SU-DHL-6 (cell line): ENCODE results near the gene CLCN4.
A peak's percentile ranks its signal among the peaks of the same experiment; 100 is the strongest.

Experiments used
- CTCF ChIP-seq: fragments of 200-600 bp; sonication (generic); IDR thresholded peaks from one replicate; pipeline ENCODE4 v1.5.1; 2017; ENCODE audit warnings: antibody characterized with exemption, mild to moderate bottlenecking, low read length, moderate library complexity; ENCODE audit not compliant: insufficient read depth, poor library complexity, severe bottlenecking
- EZH2phosphoT487 ChIP-seq: fragments of 200-600 bp; sonication (generic), shearing (Covaris generic); conservative IDR thresholded peaks from 2 replicates; pipeline ENCODE4 v1.6.1; 2018; ENCODE audit warnings: mild to moderate bottlenecking, antibody characterized with exemption, low read length, moderate library complexity, mixed read lengths

GRCh38 chrX:10190367-10190766 is 33.6 kb downstream of the CLCN4 start:
- no peak for TF ChIP-seq EZH2phosphoT487
- peak; percentile 19 for TF ChIP-seq CTCF
